Activated CD4-positive, CD25-positive, alpha-beta regulatory T cell treated with anti-CD3 and anti-CD28 coated beads, Interleukin-2, amount 50 U/mL, for 16 hours (primary cell): ENCODE data around the gene PIK3C2G.

Source experiments
- DNase-seq: peaks from one replicate; pipeline ENCODE4 v3.0.0-alpha.2; 2020; ENCODE audit warnings: low read depth, low spot score

The PIK3C2G gene

GRCh38 chr12:18270958-18271460 lies 9.7 kb downstream of the PIK3C2G start:
- DNase-seq: no peak

- DNase-seq: no peak
Observed at GRCh38 chr12:18275981-18276380, 14.7 kb downstream of the PIK3C2G start.

- DNase-seq: no peak
Observed at GRCh38 chr12:18277196-18277595, 15.9 kb downstream of the PIK3C2G start.

- no peak for DNase-seq
Observed at GRCh38 chr12:18280728-18281127, 19.4 kb downstream of the PIK3C2G start.

GRCh38 chr12:18281941-18282340 lies 20.6 kb downstream of the PIK3C2G start:
- DNase-seq: no peak

- no peak for DNase-seq
Observed at GRCh38 chr12:18283831-18284230, 22.5 kb downstream of the PIK3C2G start.

GRCh38 chr12:18284386-18284785 lies 23.1 kb downstream of the PIK3C2G start:
- no peak for DNase-seq

GRCh38 chr12:18285161-18285560 lies 23.8 kb downstream of the PIK3C2G start:
- DNase-seq: no peak

GRCh38 chr12:18290386-18290785 lies 29.1 kb downstream of the PIK3C2G start:
- DNase-seq: no peak

- DNase-seq: no peak
Observed at GRCh38 chr12:18294889-18295288, 33.6 kb downstream of the PIK3C2G start.

GRCh38 chr12:18296201-18296908 lies 35.0 kb downstream of the PIK3C2G start:
- DNase-seq: no peak

- no peak for DNase-seq
Observed at GRCh38 chr12:18296909-18297280, 35.6 kb downstream of the PIK3C2G start.

- no peak for DNase-seq
Observed at GRCh38 chr12:18297902-18298301, 36.6 kb downstream of the PIK3C2G start.

GRCh38 chr12:18302809-18303430 lies 41.6 kb downstream of the PIK3C2G start:
- DNase-seq: no peak

- DNase-seq: no peak
Observed at GRCh38 chr12:18304609-18305008, 43.3 kb downstream of the PIK3C2G start.

GRCh38 chr12:18306311-18306710 lies 45.0 kb downstream of the PIK3C2G start:
- no peak for DNase-seq

GRCh38 chr12:18313306-18313705 lies 52.0 kb downstream of the PIK3C2G start:
- DNase-seq: no peak

GRCh38 chr12:18320036-18320617 lies 58.8 kb downstream of the PIK3C2G start:
- DNase-seq: no peak

GRCh38 chr12:18320976-18321375 lies 59.7 kb downstream of the PIK3C2G start:
- no peak for DNase-seq

GRCh38 chr12:18323159-18323558 lies 61.8 kb downstream of the PIK3C2G start:
- no peak for DNase-seq

- no peak for DNase-seq
Observed at GRCh38 chr12:18327036-18327435, 65.7 kb downstream of the PIK3C2G start.

- no peak for DNase-seq
Observed at GRCh38 chr12:18332173-18332572, 70.9 kb downstream of the PIK3C2G start.

- DNase-seq: no peak
Observed at GRCh38 chr12:18339633-18340032, 78.3 kb downstream of the PIK3C2G start.
